GM23248 (cell line): Measurements from ENCODE around the gene GRIA1.

Experiments used
- EZH2 ChIP-seq: fragments of 200-600 bp; sonication (generic); IDR thresholded peaks from 2 replicates; pipeline ENCODE4 v1.6.1; 2018; ENCODE audit warnings: antibody characterized with exemption, mild to moderate bottlenecking; ENCODE audit not compliant: insufficient read depth, poor library complexity, severe bottlenecking
- EZH2phosphoT487 ChIP-seq: fragments of 200-600 bp; sonication (generic); IDR thresholded peaks from 2 replicates; pipeline ENCODE4 v1.6.1; 2018; ENCODE audit warnings: antibody characterized with exemption, moderate library complexity, mild to moderate bottlenecking, low read depth; ENCODE audit not compliant: insufficient read depth

DNA sequence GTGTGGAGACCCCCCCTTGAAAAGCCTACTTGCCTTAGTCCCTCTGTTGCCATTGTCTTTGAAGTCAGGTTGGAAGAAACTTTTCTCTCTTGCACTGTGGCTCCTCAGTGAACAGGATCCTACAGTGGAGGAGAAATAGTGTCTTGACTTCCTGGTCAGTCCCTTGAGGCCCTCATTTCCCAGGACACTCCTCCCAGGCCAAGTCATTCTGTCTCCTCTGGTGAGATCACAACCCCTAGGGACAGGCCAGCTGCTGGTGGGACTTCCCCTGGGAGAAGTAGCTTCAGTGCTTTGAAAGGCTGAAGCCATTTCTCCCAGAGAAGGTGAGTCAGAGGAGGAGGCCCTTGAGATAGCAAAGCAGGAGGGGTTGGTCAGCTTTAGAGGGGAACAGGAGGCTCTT is 10.1 kb upstream of the GRIA1 start:
- TF ChIP-seq EZH2 (no peak), EZH2phosphoT487 (no peak)
